NCI-H748 (cell line): ENCODE measurements around the gene OLA1.

ENCODE experiments used
- DNase-seq: peaks from one replicate; lab custom pipeline; 2025; ENCODE audit not compliant: unreplicated experiment; lab: John Stamatoyannopoulos, UW

The OLA1 gene

GRCh38 chr2:174224665-174225288 lies 23.6 kb downstream of the OLA1 start:
- no peak for DNase-seq

DNA sequence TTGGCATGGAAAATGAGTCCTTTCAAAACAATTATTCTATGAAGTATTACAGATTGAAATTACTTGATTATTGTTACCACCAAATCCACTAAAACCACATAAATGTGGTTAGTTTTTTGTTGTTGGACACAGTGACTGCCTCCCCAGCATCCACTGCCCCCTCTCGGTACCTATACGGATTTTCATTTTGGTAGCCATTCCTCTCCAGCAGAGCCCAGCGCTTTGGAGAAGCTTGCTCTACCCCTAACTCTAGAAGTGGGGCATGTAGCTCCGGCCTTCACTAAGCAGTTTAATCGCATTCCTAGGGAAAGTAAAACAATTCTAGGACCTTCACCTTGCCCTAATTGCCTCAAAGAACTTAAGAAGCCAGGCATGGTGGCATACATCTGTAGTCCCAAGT lies 24.2 kb downstream of the OLA1 start:
- no peak for DNase-seq

DNA sequence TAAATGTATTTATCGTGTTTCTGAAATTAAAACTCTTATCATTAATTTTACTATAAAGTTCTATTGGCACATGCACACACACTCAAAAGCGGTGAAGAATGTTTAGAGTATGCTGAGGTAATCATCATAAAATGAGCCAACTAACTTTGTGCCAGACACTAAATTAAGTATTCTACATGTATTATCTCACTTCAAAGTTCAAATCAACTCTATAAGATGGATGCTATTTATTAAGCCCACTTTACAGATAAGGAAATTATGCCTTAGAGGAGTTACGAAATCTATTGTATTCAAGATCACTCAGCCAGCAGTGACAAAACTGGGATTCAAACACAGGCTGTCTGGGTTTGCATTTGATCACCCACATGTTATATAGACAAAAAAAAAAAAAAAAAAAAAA lies 24.9 kb downstream of the OLA1 start:
- no peak for DNase-seq

- no peak for DNase-seq
Observed at GRCh38 chr2:174222154-174222553, 26.2 kb downstream of the OLA1 start.

DNA sequence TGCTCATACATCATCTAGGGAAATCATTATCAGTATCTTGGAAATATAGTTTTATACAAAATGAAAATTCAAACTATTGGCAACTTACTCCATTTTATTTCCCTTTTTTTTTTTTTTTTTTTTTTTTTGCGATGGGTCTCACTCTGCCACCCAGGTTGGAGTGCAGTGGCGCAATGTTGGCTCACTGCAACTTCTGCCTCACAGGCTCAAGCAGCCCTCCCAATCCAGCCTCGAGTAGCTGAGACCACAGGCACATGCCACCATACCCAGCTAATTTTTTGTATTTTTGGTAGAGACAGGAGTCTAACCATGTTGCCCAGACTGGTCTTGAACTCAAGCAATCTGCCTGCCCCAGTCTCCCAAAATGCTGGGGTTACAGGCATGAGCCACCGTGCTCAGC lies 29.0 kb downstream of the OLA1 start:
- no peak for DNase-seq

DNA sequence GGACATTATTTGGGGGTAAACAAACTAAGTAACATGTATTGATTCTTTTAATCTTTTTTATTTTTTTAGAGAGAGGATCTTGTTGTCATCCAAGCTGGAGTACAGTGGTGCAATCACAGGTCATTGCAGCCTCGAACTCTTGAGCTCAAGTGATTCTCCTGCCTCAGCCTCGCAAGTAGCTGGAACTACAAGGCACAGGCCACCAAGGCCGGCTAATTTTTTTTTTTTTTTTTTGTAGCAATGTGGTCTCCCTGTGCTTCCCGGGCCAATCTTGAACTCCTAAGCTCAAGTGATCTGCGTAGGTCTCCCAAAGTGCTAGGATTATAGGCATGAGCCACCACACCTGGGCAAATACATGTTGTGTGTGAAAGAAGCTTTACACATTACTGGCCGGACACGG lies 29.6 kb downstream of the OLA1 start:
- no peak for DNase-seq

DNA sequence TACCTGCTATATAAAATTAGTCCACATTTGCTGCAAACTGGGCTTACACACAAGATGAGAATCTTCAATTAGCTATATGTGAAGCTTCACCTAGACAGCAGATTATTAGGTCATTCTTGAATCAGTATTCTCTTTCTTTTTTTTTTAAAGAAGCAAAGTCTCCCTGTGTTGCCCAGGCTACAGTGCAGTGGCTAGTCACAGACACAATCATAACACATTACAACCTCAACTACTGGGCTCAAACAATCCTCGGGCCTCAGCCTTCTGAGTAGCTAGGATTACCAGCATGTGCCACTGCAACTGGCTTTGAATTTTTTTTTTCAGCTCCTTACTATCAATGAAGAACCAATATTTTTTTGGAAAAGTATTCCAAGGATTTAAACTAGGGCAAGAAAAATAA lies 30.5 kb downstream of the OLA1 start:
- no peak for DNase-seq

DNA sequence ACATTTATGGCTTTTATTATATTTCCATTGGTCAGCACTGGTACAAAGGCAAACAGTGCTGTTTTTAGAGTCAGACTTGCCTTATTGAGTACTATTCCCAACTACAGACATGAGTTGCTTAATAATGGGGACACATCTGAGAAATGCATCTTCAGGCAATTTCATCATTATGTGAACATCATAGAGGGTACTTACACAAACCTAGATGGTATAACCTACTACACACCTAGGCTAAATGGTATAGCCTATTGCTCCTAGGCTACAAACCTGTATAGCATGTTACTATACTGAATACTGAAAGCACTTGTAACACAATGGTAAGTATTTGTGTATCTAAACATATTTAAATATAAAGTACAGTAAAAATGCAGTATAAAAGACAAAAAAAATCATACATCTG lies 36.4 kb downstream of the OLA1 start:
- no peak for DNase-seq

- peak; percentile 5 for DNase-seq
Observed at GRCh38 chr2:174210862-174211261, 37.5 kb downstream of the OLA1 start.

DNA sequence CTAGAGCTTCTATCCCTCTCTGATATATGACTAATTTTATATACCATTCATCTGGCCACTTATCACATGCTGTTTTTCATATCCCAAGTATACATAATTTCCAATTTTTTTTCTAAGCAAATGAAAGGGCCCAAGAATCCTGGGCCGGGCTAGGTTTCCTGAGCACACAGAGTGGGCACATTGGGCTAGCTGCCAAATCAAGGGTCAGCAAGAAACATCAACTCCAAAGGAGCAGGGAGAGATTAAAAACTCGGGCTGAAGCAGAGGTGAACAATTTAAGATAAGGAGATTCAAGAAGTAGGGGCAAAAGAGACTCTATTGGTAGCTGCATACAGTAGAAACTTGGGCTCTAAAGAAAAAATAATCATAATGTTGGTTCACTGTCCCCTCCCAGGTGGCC lies 39.0 kb downstream of the OLA1 start:
- DNase-seq = no peak

GRCh38 chr2:174208026-174208425 lies 40.3 kb downstream of the OLA1 start:
- DNase-seq = no peak

GRCh38 chr2:174205562-174205961 lies 42.8 kb downstream of the OLA1 start:
- no peak for DNase-seq

DNA sequence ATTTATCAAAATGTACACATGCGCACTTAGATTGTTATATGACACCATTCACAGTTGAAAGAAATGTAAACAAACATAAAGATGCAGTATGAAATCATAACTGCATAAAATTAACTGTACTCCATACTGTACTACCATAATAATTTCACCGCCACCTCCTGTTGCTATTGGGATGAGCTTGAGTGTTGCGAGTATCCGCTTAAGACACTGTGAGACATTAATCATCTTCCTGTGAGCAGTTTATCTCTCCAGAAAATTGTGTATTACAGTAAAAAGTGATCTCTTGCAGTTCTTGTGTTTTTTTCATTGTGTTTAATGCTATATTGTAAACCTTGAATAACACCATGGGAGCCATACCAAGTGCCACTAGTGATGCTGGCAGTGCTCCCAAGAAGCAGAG lies 46.1 kb downstream of the OLA1 start:
- DNase-seq = no peak

GRCh38 chr2:174198846-174199564 lies 49.3 kb downstream of the OLA1 start:
- no peak for DNase-seq

- no peak for DNase-seq
Observed at GRCh38 chr2:174195253-174195652, 53.1 kb downstream of the OLA1 start.

DNA sequence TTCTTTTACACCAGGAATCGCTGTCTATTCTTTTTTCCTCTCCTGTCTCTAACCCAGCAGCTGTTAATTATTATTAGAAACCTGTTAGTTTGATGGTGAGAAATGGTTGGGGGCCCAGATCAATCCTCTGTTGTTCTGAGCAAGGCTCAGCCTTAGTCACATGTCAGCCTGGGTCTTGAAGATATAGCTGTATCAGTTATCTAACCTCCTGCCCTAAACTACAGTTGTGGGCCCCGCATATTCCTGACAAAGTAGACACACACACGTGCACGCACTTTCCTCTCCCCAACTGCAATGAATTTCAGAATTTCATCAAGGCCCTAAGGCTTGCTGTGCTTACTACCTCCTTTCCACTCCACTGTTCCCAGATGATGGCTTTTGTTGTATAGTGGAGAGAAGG lies 54.6 kb downstream of the OLA1 start:
- no peak for DNase-seq

- DNase-seq = no peak
Observed at GRCh38 chr2:174192664-174193063, 55.7 kb downstream of the OLA1 start.

DNA sequence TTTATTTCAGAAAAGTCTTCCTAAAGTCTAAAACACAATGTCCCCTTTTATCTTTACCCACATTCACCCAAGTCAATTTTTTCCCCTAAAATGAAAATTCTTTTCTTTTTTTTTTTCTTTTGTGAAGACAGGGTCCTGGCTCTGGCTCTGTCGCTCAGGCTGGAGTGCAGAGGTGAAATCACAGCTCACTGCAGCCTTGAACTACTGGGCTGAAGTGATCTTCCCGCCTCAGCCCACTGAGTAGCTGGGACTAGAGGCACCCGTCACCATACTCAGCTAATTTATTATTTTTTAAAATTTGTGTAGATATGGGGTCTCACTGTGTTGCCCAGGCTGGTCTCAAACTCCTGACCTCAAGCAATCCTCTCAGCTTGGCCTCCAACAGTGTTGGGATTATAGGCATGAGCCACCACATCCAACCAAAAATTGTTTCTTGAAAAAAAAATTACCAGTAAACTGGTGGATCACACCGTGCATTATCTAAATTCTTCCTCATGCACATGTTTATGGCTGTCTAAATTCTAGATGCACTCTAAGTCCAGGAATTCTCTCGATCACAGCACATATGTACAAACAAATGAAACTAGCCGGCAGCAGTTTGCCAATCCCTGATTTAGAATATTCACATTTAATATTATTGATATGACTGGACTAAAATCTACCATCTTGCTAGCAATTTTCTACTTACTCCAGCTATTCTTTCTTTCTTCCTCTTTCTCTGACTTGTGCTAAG lies 56.8 kb downstream of the OLA1 start:
- no peak for DNase-seq

DNA sequence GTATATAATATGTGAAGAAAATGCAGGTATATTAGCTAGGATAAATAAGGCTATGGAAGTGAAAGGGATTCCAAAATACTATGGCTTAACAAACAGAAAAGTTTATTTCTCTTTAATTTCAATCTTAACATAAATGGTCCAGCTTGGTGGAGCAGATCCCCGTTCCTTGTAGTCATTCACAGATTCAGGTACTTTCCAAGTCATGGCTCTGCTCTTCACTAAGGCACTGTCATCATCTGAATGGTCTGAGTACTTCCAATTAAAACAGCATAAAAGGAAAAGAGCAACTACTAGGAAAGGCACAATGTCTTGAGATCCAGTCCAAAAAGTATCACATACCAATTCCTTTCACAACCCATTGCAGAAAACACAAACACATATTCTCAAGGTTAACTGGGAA lies 63.4 kb downstream of the OLA1 start:
- no peak for DNase-seq

DNA sequence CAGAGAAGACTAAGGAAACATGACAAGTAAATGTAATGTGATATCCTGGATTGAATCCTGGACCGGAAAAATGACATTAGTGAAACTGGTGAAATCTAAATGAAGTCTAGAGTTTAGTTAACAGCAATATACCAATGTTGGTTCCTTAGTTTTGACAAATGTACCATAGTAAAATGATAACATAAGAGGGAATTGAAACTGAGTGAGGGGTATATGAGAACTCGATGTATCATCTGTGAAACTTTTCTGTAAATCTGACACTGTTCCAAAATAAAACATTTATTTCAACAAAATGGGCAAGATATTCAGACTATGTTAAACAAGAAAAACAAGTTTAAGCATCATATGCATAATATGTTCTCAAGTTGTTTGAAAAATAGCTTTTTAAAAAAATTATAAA lies 63.8 kb downstream of the OLA1 start:
- no peak for DNase-seq

GRCh38 chr2:174183076-174183475 lies 65.3 kb downstream of the OLA1 start:
- DNase-seq = no peak

DNA sequence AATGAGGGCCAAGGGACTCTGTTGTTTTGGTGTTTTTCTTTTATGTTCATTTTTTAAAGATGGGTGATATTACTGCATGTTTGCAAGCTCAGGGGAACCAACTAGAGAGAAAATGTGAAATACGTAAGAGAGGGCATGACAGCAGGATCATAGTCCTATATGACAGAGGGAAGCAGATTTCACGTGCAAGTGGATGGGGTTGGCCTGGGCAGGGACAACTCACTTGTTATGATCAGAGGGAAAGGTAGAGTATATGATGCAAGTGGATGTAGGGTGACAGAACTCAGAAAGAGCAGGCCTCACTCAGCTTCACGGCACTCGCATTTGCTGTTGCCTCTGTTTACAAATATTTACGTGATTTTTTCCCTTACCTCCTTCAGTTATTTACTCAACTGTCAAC lies 67.0 kb downstream of the OLA1 start:
- DNase-seq = no peak
